ENCODE results near the gene ACSF3. TPM values are rescaled to one million over a fixed set of nuclear protein-coding genes. Genes with fewer than 3 reads are reported as not detected.
A peak's percentile ranks its signal among the peaks of the same experiment; 100 is the strongest.
"Not testable (repeated sequence)": the region's sequence is repeated elsewhere in the genome, so short reads cannot be mapped to it uniquely, and the experiment has no call there.

The ACSF3 gene
- total RNA-seq, 3 donors from 2014 or later = 20.8 to 42.3 (median 40.4) TPM

DNA sequence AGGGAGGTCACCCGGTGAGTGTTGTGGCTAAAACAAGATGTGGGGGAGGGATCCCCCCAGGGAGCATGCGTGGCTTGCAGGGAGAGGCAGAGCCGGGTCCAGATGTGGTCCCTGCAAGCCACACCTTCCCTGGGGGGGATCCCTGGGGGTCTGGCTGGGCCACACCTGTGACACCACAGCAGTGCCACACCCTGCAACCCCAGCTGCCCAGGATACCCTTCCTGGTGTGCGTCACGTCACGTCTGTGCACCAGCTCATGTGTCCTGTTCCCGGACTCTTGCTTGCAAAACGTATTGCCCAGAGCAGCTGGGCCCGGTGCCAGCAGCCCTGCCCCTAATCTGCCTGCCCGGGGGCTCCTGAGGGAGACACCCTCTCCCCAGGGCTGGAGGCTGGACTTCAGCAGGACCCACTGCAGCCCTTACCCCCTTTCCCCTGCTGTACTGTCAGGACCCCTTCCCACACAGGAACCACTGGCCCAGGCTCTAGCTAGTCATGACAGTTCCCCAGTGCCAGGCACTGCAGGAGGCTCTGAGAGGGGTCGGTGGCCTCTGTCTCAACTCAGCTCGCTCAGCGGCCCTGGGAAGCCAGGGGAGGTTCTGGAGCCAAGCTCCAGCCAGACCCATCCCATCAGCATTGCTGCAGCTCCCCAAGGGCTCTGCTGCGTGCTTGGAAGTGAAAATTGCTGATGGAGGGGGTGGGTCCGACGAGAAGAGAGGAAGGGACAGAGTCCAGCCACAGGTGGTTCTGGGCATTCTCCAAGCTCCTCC lies 25.8 kb upstream of the ACSF3 start:
- H3K27me3 ChIP-seq = peaks cover 0 to 57% of the 10 kb centered on the region in 2 donors
- no peak for DNase-seq (ENCODE audit: low spot score in 2 of 2)
- no peak overlapping the region for H3K27ac ChIP-seq
- H3K4me3 ChIP-seq = no peak overlapping the region
- intact Hi-C loops (cut with DNase I; ENCODE audit: low total_unique reads) = no loop called here
- no peaks in the 10 kb centered on the region for H3K36me3 ChIP-seq
- no peaks in the 10 kb centered on the region for H3K4me1 ChIP-seq
- no peaks in the 10 kb centered on the region for H3K9me3 ChIP-seq
- no peak for TF ChIP-seq POLR2A (IDR thresholded peaks at IDR 0.05)
- no peak for TF ChIP-seq POLR2AphosphoS5 (IDR thresholded peaks at IDR 0.05)
- TF ChIP-seq, protein P1, sequence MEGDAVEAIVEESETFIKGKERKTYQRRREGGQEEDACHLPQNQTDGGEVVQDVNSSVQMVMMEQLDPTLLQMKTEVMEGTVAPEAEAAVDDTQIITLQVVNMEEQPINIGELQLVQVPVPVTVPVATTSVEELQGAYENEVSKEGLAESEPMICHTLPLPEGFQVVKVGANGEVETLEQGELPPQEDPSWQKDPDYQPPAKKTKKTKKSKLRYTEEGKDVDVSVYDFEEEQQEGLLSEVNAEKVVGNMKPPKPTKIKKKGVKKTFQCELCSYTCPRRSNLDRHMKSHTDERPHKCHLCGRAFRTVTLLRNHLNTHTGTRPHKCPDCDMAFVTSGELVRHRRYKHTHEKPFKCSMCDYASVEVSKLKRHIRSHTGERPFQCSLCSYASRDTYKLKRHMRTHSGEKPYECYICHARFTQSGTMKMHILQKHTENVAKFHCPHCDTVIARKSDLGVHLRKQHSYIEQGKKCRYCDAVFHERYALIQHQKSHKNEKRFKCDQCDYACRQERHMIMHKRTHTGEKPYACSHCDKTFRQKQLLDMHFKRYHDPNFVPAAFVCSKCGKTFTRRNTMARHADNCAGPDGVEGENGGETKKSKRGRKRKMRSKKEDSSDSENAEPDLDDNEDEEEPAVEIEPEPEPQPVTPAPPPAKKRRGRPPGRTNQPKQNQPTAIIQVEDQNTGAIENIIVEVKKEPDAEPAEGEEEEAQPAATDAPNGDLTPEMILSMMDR (IDR thresholded peaks at IDR 0.05) = no peak

DNA sequence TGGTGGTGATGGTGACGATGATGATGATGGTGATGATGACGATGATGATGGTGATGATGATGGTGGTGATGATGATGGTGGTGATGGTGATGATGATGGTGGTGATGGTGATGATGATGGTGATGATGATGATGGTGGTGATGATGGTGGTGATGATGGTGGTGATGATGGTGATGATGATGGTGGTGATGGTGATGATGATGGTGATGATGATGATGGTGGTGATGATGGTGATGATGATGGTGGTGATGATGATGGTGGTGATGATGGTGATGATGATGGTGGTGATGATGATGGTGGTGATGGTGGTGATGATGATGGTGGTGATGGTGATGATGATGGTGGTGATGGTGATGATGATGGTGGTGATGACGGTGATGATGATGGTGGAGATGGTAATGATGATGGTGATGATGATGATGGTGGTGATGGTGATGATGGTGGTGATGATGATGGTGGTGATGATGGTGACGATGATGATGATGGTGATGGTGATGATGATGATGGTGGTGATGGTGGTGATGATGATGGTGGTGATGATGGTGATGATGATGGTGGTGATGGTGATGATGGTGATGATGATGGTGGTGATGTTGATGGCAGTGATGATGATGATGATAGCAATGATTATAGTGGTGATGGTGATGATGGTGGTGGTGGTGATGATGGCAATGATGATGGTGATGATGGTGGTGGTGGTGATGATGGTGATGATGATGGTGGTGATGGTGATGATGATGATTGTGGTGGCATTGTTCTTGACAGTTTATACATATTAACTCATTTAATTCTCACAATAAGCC lies 24.6 kb upstream of the ACSF3 start:
- H3K27me3 ChIP-seq = peaks cover 0 to 49% of the 10 kb centered on the region in 2 donors
- H3K9me3 ChIP-seq; H3K4me1 ChIP-seq; H3K36me3 ChIP-seq; H3K27ac ChIP-seq; intact Hi-C loops (cut with DNase I; ENCODE audit: low total_unique reads); DNase-seq (ENCODE audit: low spot score in 2 of 2); H3K4me3 ChIP-seq: not testable (repeated sequence)

DNA sequence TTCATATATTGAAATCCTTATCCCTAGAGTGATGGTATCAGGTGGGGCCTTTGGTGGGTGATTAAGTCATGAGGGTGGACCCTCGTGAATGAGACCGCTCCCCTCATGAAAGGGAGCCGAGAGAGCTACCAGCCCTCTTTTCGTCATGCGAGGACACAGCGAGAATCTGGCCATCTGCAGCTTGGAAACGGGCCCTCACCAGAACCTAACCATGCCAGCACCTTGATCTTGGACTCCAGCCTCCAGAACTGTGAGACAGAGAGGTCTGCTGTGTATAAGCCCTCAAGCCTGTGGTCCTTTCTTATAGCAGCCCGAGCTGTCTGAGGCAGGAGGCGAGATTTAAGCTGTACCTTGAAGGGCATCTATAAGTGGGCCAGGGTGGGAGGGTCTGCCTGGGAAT lies 23.7 kb upstream of the ACSF3 start:
- TF ChIP-seq, protein P1 (IDR thresholded peaks at IDR 0.05) = no peak
- TF ChIP-seq POLR2A (IDR thresholded peaks at IDR 0.05) (no peak), POLR2AphosphoS5 (IDR thresholded peaks at IDR 0.05) (no peak)
- Histone ChIP-seq H3K27ac (no peak overlapping the region), H3K4me3 (no peak overlapping the region), H3K9me3 (no peaks in the 10 kb centered on the region), H3K27me3 (peaks cover 0 to 49% of the 10 kb centered on the region in 2 donors), H3K36me3 (no peaks in the 10 kb centered on the region), H3K4me1 (no peaks in the 10 kb centered on the region)
- DNase-seq (ENCODE audit: low spot score in 2 of 2) = no peak
- intact Hi-C loops (cut with DNase I; ENCODE audit: low total_unique reads) = no loop called here

DNA sequence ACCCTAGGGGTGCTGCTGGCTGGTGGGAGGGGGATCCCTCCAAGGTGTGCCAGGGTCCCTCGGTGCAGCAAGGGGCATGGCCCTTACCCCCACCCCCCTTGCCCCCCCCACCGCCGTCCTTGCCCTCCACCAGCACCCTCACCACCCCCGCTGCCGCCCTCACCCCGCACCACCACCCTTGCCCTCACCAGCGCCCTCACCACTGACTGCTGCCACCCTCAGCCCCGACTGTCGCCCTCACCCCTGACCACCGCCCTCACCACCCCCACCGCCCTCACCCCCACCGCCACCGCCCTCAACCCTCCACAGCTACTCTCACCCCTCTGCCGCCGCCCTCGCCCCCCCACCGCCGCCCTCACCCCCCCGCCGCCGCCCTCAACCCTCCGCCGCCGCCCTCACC lies 23.1 kb upstream of the ACSF3 start:
- no peak for DNase-seq (ENCODE audit: low spot score in 2 of 2)
- no peaks in the 10 kb centered on the region for H3K4me1 ChIP-seq
- H3K9me3 ChIP-seq = no peaks in the 10 kb centered on the region
- no peaks in the 10 kb centered on the region for H3K36me3 ChIP-seq
- no peak overlapping the region for H3K27ac ChIP-seq
- intact Hi-C loops (cut with DNase I; ENCODE audit: low total_unique reads) = no loop called here
- H3K4me3 ChIP-seq = no peak overlapping the region
- H3K27me3 ChIP-seq = peaks cover 0 to 46% of the 10 kb centered on the region in 2 donors
- TF ChIP-seq POLR2A (IDR thresholded peaks at IDR 0.05) (no peak), POLR2AphosphoS5 (IDR thresholded peaks at IDR 0.05) (no peak)
- TF ChIP-seq, protein P1 (IDR thresholded peaks at IDR 0.05) = no peak

DNA sequence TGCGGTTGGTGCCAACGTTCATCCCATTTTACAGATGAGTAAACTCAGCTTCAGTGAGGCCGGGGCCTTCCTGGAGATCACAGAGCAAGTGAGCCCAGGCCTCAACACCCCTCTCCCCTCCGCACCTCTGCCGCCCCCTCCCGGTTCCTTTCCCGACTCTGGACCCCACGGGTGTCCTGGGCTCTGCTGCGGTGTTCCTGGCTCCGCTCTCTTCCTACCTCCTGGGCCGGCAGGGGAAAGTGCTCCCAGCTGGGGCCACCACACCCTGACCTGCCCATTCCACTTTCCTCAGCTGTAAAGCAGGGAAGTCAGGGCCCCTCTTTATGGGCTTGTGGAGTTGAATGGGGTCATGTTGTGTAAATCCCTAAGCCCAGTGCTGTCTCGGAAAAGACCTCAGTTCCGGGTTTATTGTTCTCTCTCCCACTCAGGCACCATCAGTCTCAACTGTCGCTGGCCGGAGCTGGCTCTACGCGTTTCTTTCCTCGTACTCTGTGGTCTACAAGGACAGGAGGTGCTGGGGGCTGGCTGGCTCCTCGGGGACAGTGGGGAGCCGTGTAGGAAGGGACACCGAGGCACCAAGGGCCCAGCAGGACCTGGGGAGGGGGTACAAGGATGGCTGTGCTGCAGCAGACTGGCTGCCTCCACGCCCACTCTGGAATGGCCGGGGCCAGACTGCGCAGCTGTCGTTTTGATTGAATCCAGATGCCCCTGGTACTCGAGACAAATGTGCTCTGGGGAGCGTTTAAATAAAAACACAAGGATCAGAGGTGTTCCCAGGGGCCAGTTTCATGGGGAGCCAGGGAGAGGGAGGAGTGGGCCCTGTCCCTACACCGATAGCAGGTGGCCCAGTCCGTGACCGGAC lies 21.7 kb upstream of the ACSF3 start:
- Histone ChIP-seq H3K36me3 (no peaks in the 10 kb centered on the region), H3K9me3 (no peaks in the 10 kb centered on the region), H3K27ac (no peak overlapping the region), H3K4me1 (no peaks in the 10 kb centered on the region), H3K4me3 (peak overlapping the region in 1 of 3 donors; percentile 28), H3K27me3 (peaks cover 0 to 36% of the 10 kb centered on the region in 2 donors)
- no peak for TF ChIP-seq POLR2AphosphoS5 (IDR thresholded peaks at IDR 0.05)
- TF ChIP-seq, protein P1 (IDR thresholded peaks at IDR 0.05) = no peak
- no peak for TF ChIP-seq POLR2A (IDR thresholded peaks at IDR 0.05)
- no peak for DNase-seq (ENCODE audit: low spot score in 2 of 2)
- intact Hi-C loops (cut with DNase I; ENCODE audit: low total_unique reads) = no loop called here

All from breast epithelium (tissue), 4 donors.